Ecto neural progenitor cell (in vitro differentiated cells): ENCODE results near the gene REG3G.
A peak's percentile ranks its signal among the peaks of the same experiment; 100 is the strongest.

ENCODE experiments used
- DNase-seq: peaks from one replicate; pipeline ENCODE4 v3.0.0-alpha.2; 2018; ENCODE audit warnings: low spot score

The REG3G gene

DNA sequence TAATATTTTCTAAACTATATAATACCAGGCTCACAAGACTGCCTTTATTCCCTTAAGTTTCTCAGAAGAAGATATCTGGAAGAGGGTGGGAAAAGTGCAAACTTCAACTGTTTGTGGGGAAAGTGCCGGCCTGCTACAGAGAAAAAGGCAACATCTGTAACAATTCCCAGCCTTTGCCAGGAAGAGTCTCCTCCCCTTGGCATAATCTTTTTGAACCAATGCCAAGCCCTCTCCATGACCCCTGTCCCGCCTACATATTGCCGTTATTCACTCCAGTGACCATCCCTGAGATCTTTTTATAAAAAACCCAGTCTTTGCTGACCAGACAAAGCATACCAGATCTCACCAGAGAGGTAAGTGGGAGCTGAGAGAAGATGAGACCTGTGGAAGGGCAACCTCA is at the start of gene REG3G:
TSS of gene REG3G (plus strand) at position 282 of the 400 bp plus-strand sequence. CDS start 392 bp downstream, outside the sequence.
- no peak for DNase-seq

DNA sequence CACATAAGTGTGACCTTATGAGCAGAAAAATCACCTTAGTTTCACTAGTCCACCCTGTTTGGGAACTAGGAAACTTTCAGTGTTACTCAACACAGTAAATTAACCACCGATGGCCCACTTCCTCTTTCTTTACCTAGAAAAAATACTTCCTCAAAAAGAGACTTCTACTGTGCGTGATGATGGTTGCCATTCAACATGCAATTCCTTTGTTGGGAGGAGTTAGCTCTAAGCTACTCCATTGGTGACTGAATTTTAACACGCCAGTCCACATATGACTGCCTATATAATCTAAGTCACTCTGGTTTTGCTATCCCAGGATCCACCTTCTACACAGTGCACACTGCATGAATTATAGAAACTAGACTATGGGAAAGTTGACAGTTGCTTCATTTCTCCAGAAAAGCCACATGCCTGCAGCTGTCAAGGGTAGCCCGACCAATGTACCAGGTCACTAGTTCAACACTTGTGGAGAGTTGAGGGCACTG is 47.8 kb upstream of the REG3G start:
- no peak for DNase-seq

DNA sequence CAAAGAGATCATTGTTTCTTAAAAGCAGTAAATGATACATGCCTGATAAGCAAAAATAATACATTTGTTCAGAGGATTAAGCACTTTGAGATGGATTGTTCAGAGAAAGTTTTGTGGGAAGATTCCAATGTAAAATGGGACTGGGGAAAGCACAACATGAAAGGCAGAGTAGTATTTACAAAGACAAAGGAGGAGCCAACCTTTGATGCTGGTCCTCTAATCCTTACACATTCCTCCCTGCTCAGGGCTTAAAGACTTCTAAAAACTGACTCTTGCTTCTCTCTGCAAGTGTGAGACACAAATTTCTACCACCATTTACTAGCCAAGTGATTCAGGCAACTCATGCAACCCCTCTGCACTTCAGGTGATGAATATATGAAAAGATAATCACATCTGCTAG is 47.2 kb upstream of the REG3G start:
- DNase-seq: no peak

DNA sequence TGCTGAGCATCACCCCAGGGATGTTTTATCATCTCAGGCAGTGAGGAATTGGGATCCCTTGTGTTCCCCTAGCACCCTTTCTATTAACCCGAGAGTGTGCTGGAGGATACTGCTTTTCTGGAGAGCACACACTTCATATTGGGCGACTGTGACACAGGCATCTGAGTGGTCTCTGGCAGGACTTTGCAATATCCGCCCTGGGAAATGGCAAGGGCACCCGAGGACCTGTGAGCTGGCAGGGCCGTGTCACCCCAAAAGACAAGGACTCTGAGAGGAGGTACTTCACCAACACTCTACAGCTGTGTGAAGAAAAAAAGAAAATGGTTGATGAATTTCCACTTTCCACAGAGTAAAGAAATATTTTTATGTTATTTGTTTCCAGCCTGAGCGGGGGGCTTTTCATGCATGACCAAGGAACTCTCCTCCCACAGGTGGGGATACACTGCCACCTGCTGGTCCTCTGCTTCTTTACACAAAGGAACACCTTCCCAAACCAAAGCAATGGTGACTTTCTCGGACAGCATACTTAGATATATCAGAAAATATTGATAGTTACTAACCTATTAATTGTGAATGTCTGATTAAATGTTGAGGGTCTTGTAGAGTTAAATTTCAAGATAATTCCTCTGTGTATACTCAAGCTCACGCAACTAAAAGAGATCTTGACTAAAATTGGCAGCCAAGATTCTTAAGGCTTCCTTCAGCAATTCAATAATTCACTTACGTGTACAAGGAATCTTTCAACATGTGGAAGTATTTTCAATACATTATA is 45.9 kb upstream of the REG3G start:
- DNase-seq: peak; percentile 79

DNA sequence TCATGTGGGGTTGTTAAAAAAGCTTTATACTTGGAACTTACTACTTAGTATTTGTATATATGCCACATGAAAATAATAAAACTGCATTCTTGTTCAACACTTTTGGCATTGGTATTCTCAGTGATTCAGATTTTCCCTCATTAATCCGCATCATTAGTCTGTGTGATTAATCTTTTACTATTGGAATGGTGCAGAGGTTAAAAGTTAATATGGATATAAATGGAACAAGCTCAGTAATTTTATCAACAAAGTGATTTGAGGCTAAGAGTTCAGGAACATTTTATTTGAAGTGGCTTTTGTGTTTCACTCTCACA is 45.4 kb upstream of the REG3G start:
- DNase-seq: no peak

DNA sequence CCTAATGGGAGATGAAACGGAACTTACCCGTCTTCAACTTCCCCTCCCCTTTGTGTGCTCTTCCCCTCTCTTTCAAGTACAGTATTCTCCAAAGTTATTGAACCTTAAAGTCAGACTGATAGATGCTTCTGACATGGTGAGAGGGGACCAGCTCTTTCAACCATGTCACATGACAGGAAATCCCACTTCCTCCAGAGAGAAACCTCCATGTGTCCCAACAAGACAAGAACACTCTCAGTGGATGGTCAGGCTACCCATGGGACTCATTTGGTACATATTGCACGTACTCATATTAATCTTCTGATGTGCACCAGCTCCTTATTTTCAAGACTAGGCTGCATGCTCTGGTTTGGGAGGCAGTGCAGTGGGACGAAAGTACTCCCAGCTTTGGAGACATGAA is 44.6 kb upstream of the REG3G start:
- DNase-seq: no peak

DNA sequence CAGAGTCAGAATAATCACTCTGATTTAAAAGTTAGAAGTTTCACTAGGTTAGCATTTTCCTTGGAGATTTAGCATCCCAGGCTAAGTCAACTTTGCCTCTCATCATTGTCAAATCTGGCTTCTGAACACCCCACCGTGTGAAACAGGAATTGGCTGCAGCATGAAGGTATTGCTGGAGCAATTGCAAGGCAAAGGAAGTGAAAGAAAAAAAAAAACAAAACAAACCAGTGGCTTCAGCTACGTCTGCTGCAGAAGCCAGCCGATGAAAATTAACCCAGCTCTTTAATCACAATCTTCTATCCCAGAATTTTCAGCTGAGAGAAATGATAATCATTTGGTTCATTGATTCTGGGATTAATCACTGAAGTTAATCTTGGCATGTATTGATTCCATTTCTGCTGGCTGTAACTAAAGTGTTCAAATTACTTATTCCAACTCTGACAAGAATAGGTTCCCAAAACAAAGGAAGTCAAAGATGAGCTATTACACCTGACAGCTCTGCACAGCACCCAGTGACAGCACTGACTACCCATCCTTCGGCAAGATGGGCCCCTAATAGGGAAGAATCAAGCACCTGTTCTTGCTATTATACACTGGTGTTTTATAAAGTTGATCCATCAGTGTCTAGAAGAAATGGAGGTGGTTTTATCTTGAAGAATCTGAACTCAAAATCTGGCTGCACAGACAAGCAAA is 42.7 kb upstream of the REG3G start:
- DNase-seq: no peak

DNA sequence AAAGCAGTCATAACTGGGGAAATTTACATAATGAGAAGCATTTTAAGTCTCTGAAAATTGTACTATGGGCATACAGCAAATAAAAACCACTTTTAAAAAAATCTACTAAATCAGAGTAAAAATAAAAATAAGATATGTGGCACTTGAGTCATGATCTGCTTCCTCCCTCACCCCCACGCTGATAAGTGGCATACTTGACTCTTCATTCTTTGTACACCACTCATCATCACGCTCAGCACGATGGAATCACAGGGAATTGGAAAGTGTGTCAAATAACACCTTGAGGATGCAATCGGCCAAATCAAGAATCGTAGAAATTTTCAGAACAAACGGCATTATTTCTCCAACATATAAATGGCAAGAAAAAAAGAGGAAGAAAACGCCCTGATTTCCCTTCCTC is 41.1 kb upstream of the REG3G start:
- no peak for DNase-seq

DNA sequence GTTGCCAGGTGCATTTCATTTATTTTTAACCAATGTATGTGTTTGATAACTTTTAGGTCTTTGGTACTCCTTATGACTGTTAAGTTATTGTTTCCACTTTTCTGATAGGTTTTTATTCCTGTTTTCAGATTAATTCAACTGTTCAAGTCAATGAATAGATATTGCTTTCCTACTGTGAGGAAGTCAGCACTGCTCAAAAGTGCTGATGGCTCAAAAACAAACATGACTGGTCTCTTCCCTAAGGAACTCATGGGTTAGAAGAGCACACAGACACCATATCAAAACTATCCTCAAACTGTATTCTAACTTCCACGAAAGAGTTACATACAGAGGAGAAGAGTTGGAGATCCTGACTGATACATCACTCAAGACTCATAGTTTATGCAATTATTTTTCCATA is 39.9 kb upstream of the REG3G start:
- no peak for DNase-seq

DNA sequence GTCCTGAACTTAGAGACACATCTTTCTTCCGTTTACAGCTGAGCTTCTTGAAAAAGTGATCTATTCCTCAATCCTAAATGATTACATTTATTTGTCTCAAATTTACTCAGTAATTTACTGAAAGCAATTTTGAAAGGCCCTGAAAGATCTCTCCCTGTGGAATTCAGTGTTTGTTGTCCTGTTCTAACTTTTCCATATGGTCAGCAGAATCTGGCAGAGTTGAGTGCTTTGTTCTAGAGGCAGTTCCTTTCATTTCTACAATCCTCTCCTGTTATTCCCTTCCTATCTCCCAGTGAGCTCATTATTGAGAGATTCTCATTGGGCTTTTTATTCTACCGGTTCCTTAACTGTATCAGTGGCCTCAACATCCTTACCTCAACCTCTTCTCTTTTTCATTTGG is 36.5 kb upstream of the REG3G start:
- DNase-seq: no peak

DNA sequence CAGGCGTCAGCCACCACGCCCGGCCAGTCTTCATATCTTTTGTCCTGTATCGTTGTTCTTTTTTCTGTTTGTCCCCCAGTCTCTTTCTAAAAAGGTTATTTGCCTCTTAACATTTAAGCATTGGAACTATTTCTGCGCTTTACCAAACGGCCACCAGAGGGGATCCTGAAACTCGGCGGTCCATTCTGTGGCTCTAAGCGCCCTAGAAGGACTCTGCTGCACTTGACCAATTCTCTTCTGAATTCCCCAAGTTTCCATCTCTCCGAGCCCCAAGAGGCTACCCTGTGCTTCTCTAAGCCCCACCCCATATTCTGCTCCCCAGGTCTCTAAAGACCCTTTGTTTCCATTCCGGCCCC is 33.1 kb upstream of the REG3G start:
- peak; percentile 60 for DNase-seq

DNA sequence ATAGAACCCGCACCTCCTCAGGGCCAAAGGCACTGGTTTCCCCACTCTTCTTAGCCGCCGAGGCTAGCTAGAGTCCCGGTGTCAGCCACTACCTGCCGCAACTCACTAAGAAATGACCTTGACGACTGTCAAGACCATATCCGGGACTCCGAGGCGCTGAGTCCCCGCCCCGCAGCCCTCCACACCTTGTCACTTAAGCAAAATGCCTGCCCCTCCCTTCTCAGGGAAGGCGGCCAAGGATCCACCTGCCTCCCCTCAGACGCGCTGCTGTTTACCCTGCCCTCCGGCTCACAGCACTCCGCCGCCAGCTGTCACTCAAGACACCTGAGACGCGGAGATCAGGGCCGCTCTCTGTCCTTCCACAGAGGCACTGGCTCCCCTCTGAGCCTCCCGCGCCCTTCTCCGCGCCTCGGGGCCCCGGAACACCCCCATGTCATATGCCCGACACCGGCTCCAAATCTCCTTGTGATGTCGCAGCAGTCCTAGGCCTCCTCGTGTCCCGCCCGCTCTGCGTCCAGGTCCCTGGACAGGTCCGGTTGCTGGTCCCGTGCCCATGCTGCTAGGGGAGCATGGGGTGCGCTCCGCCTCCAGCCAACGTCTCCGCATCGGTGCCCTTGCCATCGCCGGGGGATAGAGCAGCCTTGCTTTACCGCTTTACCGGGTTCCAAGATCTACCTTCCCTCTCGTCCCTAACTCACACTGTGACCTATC is 32.5 kb upstream of the REG3G start:
- peak; percentile 62 for DNase-seq

DNA sequence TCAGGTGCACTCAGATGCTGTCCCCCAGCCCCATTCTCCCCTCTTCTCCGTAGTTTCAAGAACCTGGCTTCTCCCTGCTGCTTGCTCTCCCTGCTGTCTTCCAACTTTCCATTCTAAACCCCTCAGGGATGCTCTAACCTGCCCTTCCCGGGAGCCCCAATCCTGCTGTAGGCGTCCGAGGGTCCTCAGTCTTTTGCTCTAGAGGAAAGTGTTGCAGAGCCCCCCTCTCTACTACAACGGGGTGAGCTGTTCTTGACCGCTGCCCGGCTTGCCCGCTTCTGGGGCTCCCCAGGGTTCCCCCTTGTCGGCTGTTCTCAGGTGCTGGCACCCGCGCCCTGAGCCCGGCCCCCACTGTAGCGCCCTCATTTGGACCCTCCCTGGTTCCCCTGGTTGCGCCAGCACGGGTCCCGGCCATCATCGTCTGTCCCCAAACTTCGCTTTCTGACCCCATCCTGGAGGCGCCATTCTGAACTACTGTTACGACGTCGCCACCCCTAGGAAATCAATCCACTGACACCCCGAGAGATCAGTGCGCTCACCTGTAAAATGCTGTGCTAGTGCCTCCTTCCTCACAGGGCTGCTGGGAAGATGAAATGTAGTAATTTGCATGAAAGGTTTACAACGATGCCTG is 31.9 kb upstream of the REG3G start:
- no peak for DNase-seq

DNA sequence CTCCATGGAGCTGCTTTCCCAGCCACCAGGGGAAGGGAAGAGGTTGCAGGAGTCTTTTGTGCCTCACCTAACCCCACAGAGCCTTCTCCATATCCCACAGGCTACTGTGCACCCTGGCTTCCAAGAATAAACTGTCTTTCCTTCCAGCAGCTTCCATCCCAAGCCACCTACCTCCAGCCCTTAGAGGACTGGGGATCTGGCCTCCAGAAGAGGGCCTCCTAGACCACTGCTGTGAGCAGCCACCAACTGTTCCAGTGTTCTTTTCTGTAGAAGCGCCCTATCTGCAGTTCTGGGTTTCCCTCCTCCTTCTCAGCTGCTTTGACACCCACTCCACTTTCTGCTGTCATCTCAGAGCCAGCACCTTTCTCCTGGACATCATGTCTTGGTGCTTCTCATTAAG is 30.7 kb upstream of the REG3G start:
- no peak for DNase-seq

DNA sequence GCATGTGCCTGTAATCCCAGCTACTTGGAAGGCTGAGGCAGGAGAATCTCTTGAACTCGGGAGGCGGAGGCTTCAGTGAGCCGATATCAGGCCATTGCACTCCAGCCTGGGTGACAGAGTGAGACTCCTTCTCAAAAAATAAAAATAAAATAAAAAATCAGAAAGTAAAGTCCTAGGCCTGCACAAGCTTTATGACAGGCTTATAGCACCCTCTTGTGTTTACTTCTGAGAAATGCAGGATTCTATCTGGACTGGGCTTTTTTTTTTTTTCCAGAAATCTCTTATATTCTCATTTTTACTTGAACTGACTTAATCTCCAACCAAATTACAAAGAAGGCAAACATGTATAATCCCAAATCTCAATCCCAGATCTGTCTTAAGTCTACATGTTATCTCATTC is 26.1 kb upstream of the REG3G start:
- DNase-seq: no peak

DNA sequence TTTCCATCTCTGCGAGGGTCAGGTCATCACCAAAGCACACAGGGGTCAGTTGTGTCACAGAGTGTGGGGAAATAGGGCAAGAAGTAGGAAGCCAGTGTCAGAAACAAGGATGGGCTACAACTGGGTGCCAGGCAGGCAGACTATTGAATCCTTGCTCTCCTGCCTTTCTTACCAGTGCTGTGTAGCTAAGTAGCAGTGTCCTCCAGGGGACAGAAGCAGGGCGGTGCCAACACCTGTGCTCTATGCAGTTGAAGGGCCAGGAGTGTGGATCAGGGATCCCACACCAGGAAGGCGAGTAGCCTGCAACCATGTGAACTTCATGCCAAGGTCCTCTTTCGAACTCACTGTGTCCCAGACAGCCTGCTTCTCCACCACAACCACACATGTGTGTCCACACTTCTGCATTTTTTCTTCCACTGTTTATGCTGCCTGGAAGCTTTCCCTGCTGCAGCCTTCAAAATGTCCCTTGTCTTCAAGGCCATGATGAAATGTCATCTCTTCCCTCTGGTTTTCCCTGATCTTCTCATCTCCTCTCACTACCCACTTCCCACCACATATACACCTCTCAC is 25.4 kb upstream of the REG3G start:
- no peak for DNase-seq

DNA sequence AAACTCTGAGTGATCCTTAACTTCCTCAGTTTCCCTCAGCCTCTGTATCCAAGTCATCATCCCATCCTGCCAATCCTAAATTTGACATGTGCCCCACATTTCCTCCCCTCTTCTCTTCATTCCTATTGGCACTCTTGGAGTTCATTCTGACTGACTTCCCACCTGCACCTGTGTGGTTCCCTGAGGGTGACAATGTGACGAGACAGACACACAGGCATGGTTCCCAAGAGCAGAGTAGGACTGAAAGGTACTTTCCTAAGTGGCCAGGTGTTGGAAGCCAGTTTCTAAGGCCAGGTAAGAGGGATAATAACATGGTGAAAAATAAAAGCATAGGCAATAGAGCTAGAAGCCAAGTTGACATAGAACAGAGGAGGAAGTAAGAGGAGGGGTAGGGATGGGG is 24.2 kb upstream of the REG3G start:
- DNase-seq: no peak

DNA sequence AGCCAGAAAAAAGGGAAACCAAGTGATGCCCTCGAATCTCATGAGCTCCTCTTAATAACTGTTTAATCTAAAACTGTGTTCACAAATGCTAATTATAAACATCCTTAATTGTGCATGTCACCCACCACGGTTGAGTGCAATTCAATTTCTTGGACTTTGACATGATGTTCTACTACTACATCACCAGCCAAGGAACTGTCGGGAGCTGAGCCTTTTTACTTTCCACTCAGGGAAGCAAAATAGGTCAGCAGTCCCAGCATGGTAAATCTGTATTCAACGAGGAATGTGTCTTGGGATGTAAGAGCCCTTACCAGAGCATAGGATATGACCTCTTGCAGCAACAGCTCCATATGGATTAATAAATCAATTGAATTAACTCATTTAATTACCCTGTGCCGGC is 20.8 kb upstream of the REG3G start:
- DNase-seq: no peak

DNA sequence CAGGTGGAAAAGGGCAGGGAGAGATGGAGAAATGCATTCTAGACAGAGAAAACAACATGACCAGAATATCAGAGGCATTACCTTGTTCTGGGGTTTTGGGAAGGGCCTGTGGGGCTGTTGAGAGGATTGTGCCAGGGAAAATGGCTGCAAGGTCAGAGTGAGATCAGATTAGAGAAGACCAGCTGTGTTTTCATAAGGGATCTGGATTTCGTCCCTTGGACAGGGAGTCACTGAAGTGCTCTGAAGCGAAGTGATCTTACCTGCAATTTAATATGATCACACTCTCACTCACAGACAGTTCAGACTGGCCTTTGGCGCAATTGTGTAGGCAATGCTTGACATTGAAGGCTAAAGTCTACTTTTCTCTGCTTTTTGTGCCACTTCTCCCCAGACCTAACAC is 20.3 kb upstream of the REG3G start:
- no peak for DNase-seq

DNA sequence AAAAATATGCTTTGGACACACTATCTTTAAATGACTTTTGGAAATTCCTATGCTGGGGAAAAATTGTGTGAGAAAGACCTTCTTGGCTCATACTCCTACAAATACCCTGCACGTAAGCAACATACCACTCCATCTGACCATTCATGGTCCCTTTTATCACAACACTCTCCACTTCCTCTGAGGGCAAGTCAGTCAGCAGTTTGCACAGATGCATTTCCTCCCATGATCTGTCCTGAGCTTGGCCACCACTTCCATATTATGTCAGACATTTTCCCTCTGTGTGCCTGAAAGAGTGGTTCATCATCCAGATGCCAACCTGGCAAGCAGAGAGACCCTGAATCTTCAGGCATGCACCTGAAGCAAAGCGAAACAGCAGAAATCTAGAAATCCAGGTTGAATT is 16.1 kb upstream of the REG3G start:
- no peak for DNase-seq

DNA sequence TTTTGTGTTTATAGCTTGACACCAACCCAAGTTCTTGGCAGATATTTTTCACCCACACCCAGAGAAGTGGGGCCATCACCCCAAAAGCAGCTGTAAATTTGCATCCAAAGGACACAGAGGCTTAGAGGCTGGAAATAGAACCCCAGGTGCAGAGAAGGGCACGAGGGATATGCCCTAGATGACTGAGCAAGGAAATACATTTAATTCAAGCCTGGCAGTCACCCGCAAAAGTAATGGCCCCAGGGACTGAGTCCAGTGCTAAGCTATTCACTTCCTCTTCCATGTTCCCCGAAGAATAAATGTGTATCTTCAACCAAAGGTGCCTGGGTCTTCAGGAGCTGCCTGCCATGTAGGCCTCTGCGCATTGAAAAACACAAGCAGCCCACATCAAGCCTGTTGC is 14.0 kb upstream of the REG3G start:
- no peak for DNase-seq

DNA sequence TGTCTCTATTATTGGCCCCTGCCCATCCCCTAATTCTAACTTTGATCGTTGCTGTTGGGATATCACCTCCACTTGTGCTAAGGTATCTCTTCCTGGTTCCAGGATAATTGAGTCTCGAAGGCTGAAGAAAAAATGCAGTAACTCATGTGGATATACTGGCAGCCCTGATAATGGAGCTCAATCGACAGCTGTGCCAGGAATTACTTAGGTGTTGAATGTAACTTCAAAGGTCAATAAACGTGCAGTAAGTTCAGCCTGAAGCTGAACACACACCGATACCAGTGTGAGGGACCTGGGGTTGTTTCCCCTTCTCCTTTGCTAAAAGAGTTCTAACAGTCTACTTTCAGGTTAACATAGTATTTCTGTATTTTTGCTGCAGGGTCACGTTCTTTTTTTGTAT is 11.9 kb upstream of the REG3G start:
- no peak for DNase-seq

DNA sequence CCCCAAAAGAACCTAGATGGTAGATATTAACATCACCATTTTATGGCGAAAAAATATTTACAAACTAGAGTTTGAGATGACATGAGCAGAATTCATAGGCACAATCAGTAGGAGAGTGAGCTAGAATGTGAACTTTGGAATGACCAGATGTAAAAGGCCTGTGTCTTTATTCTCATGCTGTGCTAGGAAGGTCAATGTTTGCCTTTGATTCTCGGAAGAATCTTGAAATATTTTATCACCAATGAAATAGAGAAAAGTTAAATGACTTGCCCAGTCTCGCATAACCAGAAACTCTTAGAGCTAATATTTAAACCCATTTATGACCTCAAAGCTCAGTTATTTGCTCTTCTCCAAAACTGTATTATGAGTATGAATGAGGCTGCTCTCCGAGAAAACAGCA is 9.2 kb upstream of the REG3G start:
- DNase-seq: no peak
